DLD1 (cell line): ENCODE results near the gene MORN3.

ENCODE experiments used
- in situ Hi-C: cut with HindIII; loops from 2 replicates; pipeline ENCODE4 v1.10.0; 2017; ENCODE audit warnings: low sequenced_read_pairs

The MORN3 gene

GRCh38 chr12:121610239-121611149, 59.0 kb downstream of the MORN3 start:
- in situ Hi-C loops = no loop called here

GRCh38 chr12:121608301-121608700, 61.2 kb downstream of the MORN3 start:
- in situ Hi-C loops = no loop called here

GRCh38 chr12:121603581-121603980, 65.9 kb downstream of the MORN3 start:
- in situ Hi-C loops = no loop called here

- in situ Hi-C loops = no loop called here
Measured at GRCh38 chr12:121602766-121603165, 66.7 kb downstream of the MORN3 start.

GRCh38 chr12:121600702-121601336, 68.6 kb downstream of the MORN3 start:
- in situ Hi-C loops = no loop called here
